Karpas-422 (cell line): ENCODE measurements around the gene FADS1. TPM values are rescaled to one million over a fixed set of nuclear protein-coding genes. Genes with fewer than 3 reads are reported as not detected.

Experiments
- DNase-seq: peaks from one replicate; pipeline ENCODE4 v3.0.0-alpha.2; 2015
- H2AFZ ChIP-seq: fragments of 200-600 bp; sonication (generic); 2 replicates; pipeline ENCODE4 v1.6.1; 2014; ENCODE audit warnings: antibody characterized with exemption, low read length, mixed read lengths
- H3K27ac ChIP-seq: fragments of 200-600 bp; sonication (generic); 2 replicates; pipeline ENCODE4 v1.5.1; 2014; ENCODE audit warnings: mild to moderate bottlenecking, low read length, moderate library complexity
- H3K27me3 ChIP-seq: fragments of 200-600 bp; sonication (generic); 2 replicates; pipeline ENCODE4 v1.6.1; 2014; ENCODE audit warnings: low read length, mixed read lengths
- H3K36me3 ChIP-seq: fragments of 200-600 bp; sonication (generic); 2 replicates; pipeline ENCODE4 v1.6.1; 2014; ENCODE audit warnings: low read length, mixed read lengths; ENCODE audit not compliant: insufficient read depth
- H3K4me1 ChIP-seq: fragments of 200-600 bp; sonication (generic); 2 replicates; pipeline ENCODE4 v1.6.1; 2014; ENCODE audit warnings: mild to moderate bottlenecking, low read length, mixed read lengths
- H3K4me2 ChIP-seq: fragments of 200-600 bp; sonication (generic); 2 replicates; pipeline ENCODE4 v1.6.1; 2014; ENCODE audit warnings: low read length, low read depth, mild to moderate bottlenecking; ENCODE audit not compliant: poor library complexity, severe bottlenecking
- H3K4me3 ChIP-seq: fragments of 200-600 bp; sonication (generic); 2 replicates; pipeline ENCODE4 v1.5.1; 2014; ENCODE audit warnings: mild to moderate bottlenecking, antibody characterized with exemption, low read length, mixed read lengths
- H3K79me2 ChIP-seq: fragments of 200-600 bp; sonication (generic); 2 replicates; pipeline ENCODE4 v1.6.1; 2014; ENCODE audit warnings: mild to moderate bottlenecking, low read length, mixed read lengths
- H3K9ac ChIP-seq: fragments of 200-600 bp; sonication (generic); 2 replicates; pipeline ENCODE4 v1.6.0; 2014; ENCODE audit warnings: low read length
- H3K9me2 ChIP-seq: fragments of 200-600 bp; sonication (generic), shearing (Covaris generic); replicated peaks from 2 replicates; pipeline ENCODE4 v1.6.0; 2014; ENCODE audit warnings: mild to moderate bottlenecking, low read length, moderate library complexity; ENCODE audit not compliant: insufficient read depth
- H3K9me3 ChIP-seq: fragments of 300-700, 200-600 bp; sonication (generic); 2 replicates; pipeline ENCODE4 v1.6.1; 2014; ENCODE audit warnings: low read length, mixed read lengths
- H4K20me1 ChIP-seq: fragments of 200-600 bp; sonication (generic); 2 replicates; pipeline ENCODE4 v1.6.1; 2014; ENCODE audit warnings: mild to moderate bottlenecking, antibody characterized with exemption, low read length, low read depth; ENCODE audit not compliant: insufficient read depth
- total RNA-seq: library from RNA; depleted of rRNA; stranded (reverse); fragments of >200 nt; shearing (Covaris generic); gene quantifications from 2 replicates; pipeline ENCODE4 v1.2.3, GENCODE V29; 2014; ENCODE audit warnings: low replicate concordance

Gene FADS1
- total RNA-seq, 1 experiment from 2014 or later = 80.3 TPM

GRCh38 chr11:61826930-61827570 lies 10.2 kb upstream of the FADS1 start:
- DNase-seq = peak; percentile 79
- Histone ChIP-seq H2AFZ (no peak overlapping the region), H3K79me2 (peaks cover 32% of the 10 kb centered on the region), H3K9me2 (no peaks in the 10 kb centered on the region), H3K4me2 (peak overlapping the region; percentile 80), H3K27ac (peak overlapping the region; percentile 97), H3K9ac (peak overlapping the region; percentile 97), H3K9me3 (no peaks in the 10 kb centered on the region), H4K20me1 (no peaks in the 10 kb centered on the region), H3K27me3 (no peaks in the 10 kb centered on the region), H3K4me1 (peaks cover 35% of the 10 kb centered on the region), H3K36me3 (no peaks in the 10 kb centered on the region), H3K4me3 (peak overlapping the region; percentile 75)

DNA sequence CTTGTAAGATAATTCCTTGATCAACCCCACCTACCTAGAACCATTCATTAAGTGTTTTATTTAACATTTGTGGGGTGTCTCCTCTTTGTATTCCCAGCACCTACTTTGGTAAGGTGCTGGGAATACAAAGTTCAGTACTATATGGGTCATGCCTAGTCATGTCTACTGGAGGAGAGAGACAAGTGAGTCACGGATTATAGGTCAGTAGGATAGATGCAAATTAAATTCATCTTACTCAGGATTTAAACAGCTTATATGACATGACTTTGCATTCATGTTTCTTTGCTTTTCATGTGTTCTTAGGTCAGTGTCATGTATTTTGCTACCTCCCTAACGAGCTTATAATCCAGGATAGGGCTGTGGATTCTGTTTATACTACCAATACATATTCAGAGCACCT lies 3.4 kb upstream of the FADS1 start:
- H3K4me1 ChIP-seq = peaks cover 22% of the 10 kb centered on the region
- H3K4me2 ChIP-seq = no peak overlapping the region
- no peaks in the 10 kb centered on the region for H3K9me2 ChIP-seq
- no peak overlapping the region for H3K27ac ChIP-seq
- DNase-seq = no peak
- no peak overlapping the region for H2AFZ ChIP-seq
- H4K20me1 ChIP-seq = no peaks in the 10 kb centered on the region
- no peak overlapping the region for H3K4me3 ChIP-seq
- no peaks in the 10 kb centered on the region for H3K36me3 ChIP-seq
- peaks cover 2% of the 10 kb centered on the region; the same call in 1 of the 2 replicates for H3K79me2 ChIP-seq
- no peaks in the 10 kb centered on the region for H3K27me3 ChIP-seq
- H3K9me3 ChIP-seq = no peaks in the 10 kb centered on the region
- H3K9ac ChIP-seq = no peak overlapping the region

GRCh38 chr11:61817471-61818202 lies 834 bp upstream of the FADS1 start:
- no peak overlapping the region for H2AFZ ChIP-seq

GRCh38 chr11:61815790-61816735 lies 740 bp downstream of the FADS1 start:
- Histone ChIP-seq H3K27me3 (no peaks in the 10 kb centered on the region), H3K4me3 (peak overlapping the region; percentile 79), H2AFZ (no peak overlapping the region), H3K9me3 (no peaks in the 10 kb centered on the region), H3K9ac (peak overlapping the region; percentile 92), H3K4me2 (peak overlapping the region; percentile 83), H3K4me1 (peaks cover 27% of the 10 kb centered on the region), H3K9me2 (no peaks in the 10 kb centered on the region), H3K27ac (peak overlapping the region; percentile 78), H4K20me1 (no peaks in the 10 kb centered on the region), H3K79me2 (peaks cover 11% of the 10 kb centered on the region; the same call in 1 of the 2 replicates), H3K36me3 (peaks cover 10% of the 10 kb centered on the region)
- peak; percentile 77 for DNase-seq

More at GRCh38 chr11:61817471-61818202, 834 bp upstream of the FADS1 start:
- H3K4me2 ChIP-seq = peak overlapping the region; percentile 83
- no peaks in the 10 kb centered on the region for H3K27me3 ChIP-seq
- peak overlapping the region; percentile 79 for H3K4me3 ChIP-seq
- H4K20me1 ChIP-seq = no peaks in the 10 kb centered on the region
- no peak for DNase-seq
- H3K4me1 ChIP-seq = peaks cover 27% of the 10 kb centered on the region
- no peaks in the 10 kb centered on the region for H3K9me2 ChIP-seq
- peak overlapping the region; percentile 92 for H3K9ac ChIP-seq
- H3K36me3 ChIP-seq = peaks cover 10% of the 10 kb centered on the region
- H3K27ac ChIP-seq = no peak overlapping the region
- peaks cover 11% of the 10 kb centered on the region; the same call in 1 of the 2 replicates for H3K79me2 ChIP-seq
- no peaks in the 10 kb centered on the region for H3K9me3 ChIP-seq

GRCh38 chr11:61814958-61815789 lies 1.6 kb downstream of the FADS1 start:
- H3K9me3 ChIP-seq = no peaks in the 10 kb centered on the region
- H3K4me1 ChIP-seq = peaks cover 27% of the 10 kb centered on the region
- H2AFZ ChIP-seq = no peak overlapping the region
- H3K36me3 ChIP-seq = peaks cover 10% of the 10 kb centered on the region
- H3K27me3 ChIP-seq = no peaks in the 10 kb centered on the region
- peak; percentile 83 for DNase-seq
- H3K4me3 ChIP-seq = peak overlapping the region; percentile 79
- no peaks in the 10 kb centered on the region for H3K9me2 ChIP-seq
- no peaks in the 10 kb centered on the region for H4K20me1 ChIP-seq
- H3K79me2 ChIP-seq = peaks cover 11% of the 10 kb centered on the region; the same call in 1 of the 2 replicates
- H3K27ac ChIP-seq = peak overlapping the region; percentile 78
- H3K9ac ChIP-seq = peak overlapping the region; percentile 92
- peak overlapping the region; percentile 83 for H3K4me2 ChIP-seq

- peaks cover 23% of the 10 kb centered on the region for H3K4me1 ChIP-seq
- no peaks in the 10 kb centered on the region for H3K9me2 ChIP-seq
- H3K9me3 ChIP-seq = no peaks in the 10 kb centered on the region
- DNase-seq = no peak
- no peaks in the 10 kb centered on the region for H4K20me1 ChIP-seq
- no peak overlapping the region for H2AFZ ChIP-seq
- H3K4me3 ChIP-seq = peak overlapping the region; percentile 79; the same call in 1 of the 2 replicates
- peaks cover 11% of the 10 kb centered on the region; the same call in 1 of the 2 replicates for H3K79me2 ChIP-seq
- peak overlapping the region; percentile 92 for H3K9ac ChIP-seq
- no peaks in the 10 kb centered on the region for H3K27me3 ChIP-seq
- H3K4me2 ChIP-seq = peak overlapping the region; percentile 83
- H3K27ac ChIP-seq = peak overlapping the region; percentile 78
- H3K36me3 ChIP-seq = peaks cover 17% of the 10 kb centered on the region
These were observed 2.4 kb downstream of the FADS1 start for GRCh38 chr11:61814247-61814957.
